ENCODE measurements around the gene MTMR12. TPM values are rescaled to one million over a fixed set of nuclear protein-coding genes. Genes with fewer than 3 reads are reported as not detected.
A peak's percentile ranks its signal among the peaks of the same experiment; 100 is the strongest.

The MTMR12 gene
- polyA plus RNA-seq, 1 donor: 14.3 TPM

DNA sequence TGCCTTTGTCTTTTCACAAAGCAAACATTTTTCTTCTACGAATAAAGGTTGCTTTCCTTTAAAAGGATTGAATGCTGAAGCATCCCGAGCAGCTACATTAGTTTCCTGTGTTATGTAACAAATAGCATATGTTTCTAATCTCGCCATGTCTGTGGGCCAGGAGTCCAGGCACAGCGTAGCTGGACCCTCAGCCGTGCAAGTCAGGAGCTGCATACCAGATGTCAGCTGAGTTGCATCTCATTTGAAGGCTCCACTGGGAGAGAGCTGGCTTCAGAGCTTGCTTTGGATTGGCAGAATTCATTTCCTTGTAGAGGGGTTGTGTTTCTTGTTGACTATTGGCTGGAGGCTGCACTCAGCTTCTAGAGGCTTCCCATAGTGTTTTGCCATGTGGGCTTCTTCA lies 122.6 kb downstream of the MTMR12 start:
- peak; percentile 89 for DNase-seq

GRCh38 chr5:32187675-32188074 lies 125.1 kb downstream of the MTMR12 start:
- DNase-seq: no peak

- no peak for DNase-seq
Observed at GRCh38 chr5:32182463-32183063, 130.2 kb downstream of the MTMR12 start.

Other genes starting within 250 kb of the MTMR12 start
- gene GOLPH3, start 138.6 kb downstream of the MTMR12 start, polyA plus RNA-seq (ENCODE audit: insufficient read length): 49.9 TPM
- gene ZFR, start 131.8 kb upstream of the MTMR12 start, polyA plus RNA-seq (ENCODE audit: insufficient read length): 79.3 TPM